Measurements from ENCODE around the gene TRIM65. TPM values are rescaled to one million over a fixed set of nuclear protein-coding genes. Genes with fewer than 3 reads are reported as not detected.
"Not testable (repeated sequence)": the region's sequence is repeated elsewhere in the genome, so short reads cannot be mapped to it uniquely, and the experiment has no call there.

TRIM65 gene
- polyA plus RNA-seq, 1 donor from 2014 or later: 1.5 TPM

DNA sequence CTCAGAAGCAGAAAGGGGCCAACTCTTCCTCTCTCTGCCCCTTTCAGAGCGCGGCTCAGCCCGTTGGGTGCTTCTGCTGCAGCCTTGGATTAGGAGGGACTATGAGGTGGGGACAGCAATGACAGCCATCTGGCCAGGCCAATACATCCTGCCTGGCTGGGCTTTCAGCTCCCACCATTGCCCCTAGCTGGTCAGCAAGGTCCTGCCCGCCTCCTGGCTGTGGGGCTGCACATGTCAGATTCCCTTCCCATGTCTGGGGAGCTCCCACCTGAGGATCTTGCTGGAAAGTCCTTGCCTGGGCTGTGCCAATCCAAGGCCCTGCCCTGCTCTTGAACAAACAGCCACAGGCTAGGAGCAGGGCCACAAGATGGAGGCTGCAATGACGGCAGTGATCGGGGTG is 8.3 kb downstream of the TRIM65 start:
- H3K79me2 ChIP-seq (replicated peaks; ENCODE audit: insufficient read depth, low read length): no peaks in the 10 kb centered on the region
- H3F3A ChIP-seq (ENCODE audit: insufficient read depth, low read length, poor library complexity, severe bottlenecking): no peaks in the 10 kb centered on the region
- H2AFZ ChIP-seq (ENCODE audit: low read depth, low read length): no peak overlapping the region
- no peak overlapping the region for H3K27ac ChIP-seq (ENCODE audit: low read length)
- no peaks in the 10 kb centered on the region for H3K36me3 ChIP-seq (ENCODE audit: insufficient read depth, low read length)
- TF ChIP-seq RAD21 (conservative IDR thresholded peaks at IDR 0.05) (no peak), EP300 (conservative IDR thresholded peaks at IDR 0.05; ENCODE audit: poor library complexity, severe bottlenecking) (no peak), TAF1 (IDR thresholded peaks at IDR 0.05; ENCODE audit: low read depth) (no peak), EZH2 (IDR thresholded peaks at IDR 0.05; ENCODE audit: borderline replicate concordance, insufficient read depth, low read length, poor library complexity, severe bottlenecking) (no peak), SMC3 (conservative IDR thresholded peaks at IDR 0.05; ENCODE audit: poor library complexity) (no peak), POLR2AphosphoS5 (IDR thresholded peaks at IDR 0.05) (no peak), MXI1 (conservative IDR thresholded peaks at IDR 0.05; ENCODE audit: poor library complexity, severe bottlenecking) (no peak)
- TF ChIP-seq, protein P1, sequence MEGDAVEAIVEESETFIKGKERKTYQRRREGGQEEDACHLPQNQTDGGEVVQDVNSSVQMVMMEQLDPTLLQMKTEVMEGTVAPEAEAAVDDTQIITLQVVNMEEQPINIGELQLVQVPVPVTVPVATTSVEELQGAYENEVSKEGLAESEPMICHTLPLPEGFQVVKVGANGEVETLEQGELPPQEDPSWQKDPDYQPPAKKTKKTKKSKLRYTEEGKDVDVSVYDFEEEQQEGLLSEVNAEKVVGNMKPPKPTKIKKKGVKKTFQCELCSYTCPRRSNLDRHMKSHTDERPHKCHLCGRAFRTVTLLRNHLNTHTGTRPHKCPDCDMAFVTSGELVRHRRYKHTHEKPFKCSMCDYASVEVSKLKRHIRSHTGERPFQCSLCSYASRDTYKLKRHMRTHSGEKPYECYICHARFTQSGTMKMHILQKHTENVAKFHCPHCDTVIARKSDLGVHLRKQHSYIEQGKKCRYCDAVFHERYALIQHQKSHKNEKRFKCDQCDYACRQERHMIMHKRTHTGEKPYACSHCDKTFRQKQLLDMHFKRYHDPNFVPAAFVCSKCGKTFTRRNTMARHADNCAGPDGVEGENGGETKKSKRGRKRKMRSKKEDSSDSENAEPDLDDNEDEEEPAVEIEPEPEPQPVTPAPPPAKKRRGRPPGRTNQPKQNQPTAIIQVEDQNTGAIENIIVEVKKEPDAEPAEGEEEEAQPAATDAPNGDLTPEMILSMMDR (IDR thresholded peaks at IDR 0.05; ENCODE audit: poor library complexity, severe bottlenecking): no peak
- TF ChIP-seq, protein P2, sequence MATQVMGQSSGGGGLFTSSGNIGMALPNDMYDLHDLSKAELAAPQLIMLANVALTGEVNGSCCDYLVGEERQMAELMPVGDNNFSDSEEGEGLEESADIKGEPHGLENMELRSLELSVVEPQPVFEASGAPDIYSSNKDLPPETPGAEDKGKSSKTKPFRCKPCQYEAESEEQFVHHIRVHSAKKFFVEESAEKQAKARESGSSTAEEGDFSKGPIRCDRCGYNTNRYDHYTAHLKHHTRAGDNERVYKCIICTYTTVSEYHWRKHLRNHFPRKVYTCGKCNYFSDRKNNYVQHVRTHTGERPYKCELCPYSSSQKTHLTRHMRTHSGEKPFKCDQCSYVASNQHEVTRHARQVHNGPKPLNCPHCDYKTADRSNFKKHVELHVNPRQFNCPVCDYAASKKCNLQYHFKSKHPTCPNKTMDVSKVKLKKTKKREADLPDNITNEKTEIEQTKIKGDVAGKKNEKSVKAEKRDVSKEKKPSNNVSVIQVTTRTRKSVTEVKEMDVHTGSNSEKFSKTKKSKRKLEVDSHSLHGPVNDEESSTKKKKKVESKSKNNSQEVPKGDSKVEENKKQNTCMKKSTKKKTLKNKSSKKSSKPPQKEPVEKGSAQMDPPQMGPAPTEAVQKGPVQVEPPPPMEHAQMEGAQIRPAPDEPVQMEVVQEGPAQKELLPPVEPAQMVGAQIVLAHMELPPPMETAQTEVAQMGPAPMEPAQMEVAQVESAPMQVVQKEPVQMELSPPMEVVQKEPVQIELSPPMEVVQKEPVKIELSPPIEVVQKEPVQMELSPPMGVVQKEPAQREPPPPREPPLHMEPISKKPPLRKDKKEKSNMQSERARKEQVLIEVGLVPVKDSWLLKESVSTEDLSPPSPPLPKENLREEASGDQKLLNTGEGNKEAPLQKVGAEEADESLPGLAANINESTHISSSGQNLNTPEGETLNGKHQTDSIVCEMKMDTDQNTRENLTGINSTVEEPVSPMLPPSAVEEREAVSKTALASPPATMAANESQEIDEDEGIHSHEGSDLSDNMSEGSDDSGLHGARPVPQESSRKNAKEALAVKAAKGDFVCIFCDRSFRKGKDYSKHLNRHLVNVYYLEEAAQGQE (IDR thresholded peaks at IDR 0.05; ENCODE audit: borderline replicate concordance): no peak
- no peaks in the 10 kb centered on the region for H3K9me3 ChIP-seq (ENCODE audit: low read length)
- no peaks in the 10 kb centered on the region for H4K20me1 ChIP-seq (ENCODE audit: insufficient read depth)
- H3K4me3 ChIP-seq (ENCODE audit: low read length): no peak overlapping the region
- no peaks in the 10 kb centered on the region for H3K9me2 ChIP-seq (ENCODE audit: insufficient read depth, low read length)
- H3K9ac ChIP-seq (ENCODE audit: low read length): no peak overlapping the region
- no peaks in the 10 kb centered on the region for H3K27me3 ChIP-seq (ENCODE audit: insufficient read depth, low read depth, low read length)
- no peak overlapping the region for H3K4me2 ChIP-seq (ENCODE audit: low read length)

DNA sequence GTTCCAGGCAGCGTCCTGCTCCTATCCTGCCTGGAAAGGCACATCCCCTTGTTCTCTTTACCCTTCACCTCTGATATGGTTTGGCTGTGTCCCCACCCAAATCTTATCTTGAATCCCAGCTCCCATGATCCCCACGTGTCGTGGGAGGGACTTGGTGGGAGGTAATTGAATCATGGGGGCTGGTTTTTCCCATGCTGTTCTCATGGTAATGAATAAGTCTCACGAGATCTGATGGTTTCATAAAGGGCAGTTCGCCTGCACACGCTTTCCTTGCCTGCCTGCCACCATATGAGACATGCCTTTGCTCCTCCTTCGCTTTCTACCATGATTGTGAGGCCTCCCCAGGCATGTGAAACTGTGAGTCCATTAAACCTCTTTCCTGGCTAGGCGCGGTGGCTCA is 10.9 kb downstream of the TRIM65 start:
- not testable (repeated sequence) for H3K36me3 ChIP-seq (ENCODE audit: insufficient read depth, low read length); H2AFZ ChIP-seq (ENCODE audit: low read depth, low read length); H3F3A ChIP-seq (ENCODE audit: insufficient read depth, low read length, poor library complexity, severe bottlenecking); H3K27me3 ChIP-seq (ENCODE audit: insufficient read depth, low read depth, low read length); H3K9ac ChIP-seq (ENCODE audit: low read length); H3K9me2 ChIP-seq (ENCODE audit: insufficient read depth, low read length); H3K4me2 ChIP-seq (ENCODE audit: low read length); H3K79me2 ChIP-seq (replicated peaks; ENCODE audit: insufficient read depth, low read length); H3K27ac ChIP-seq (ENCODE audit: low read length); H4K20me1 ChIP-seq (ENCODE audit: insufficient read depth); H3K9me3 ChIP-seq (ENCODE audit: low read length); H3K4me3 ChIP-seq (ENCODE audit: low read length)

DNA sequence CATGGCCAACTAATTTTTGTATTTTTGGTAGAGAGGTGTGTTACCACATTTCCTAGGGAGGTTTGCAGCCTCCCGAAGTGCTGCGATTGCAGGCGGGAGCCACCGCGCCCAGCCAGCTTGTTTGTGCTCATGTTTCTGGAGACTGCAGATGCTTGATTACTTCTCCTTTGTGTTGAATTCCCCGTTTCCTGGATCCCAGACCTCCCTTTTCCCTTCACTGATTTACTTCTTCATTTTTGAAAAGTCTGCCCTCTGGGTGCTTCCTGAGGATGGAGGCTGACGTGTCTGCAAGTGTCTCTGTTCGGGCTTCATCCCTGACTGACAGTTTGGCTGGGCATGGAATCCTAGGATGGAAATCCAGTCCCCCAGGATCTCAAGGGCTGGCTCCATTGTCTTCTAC is 11.3 kb downstream of the TRIM65 start:
- Histone ChIP-seq H3K9me2 (ENCODE audit: insufficient read depth, low read length) (no peaks in the 10 kb centered on the region), H3K4me2 (ENCODE audit: low read length) (no peak overlapping the region), H3K36me3 (ENCODE audit: insufficient read depth, low read length) (no peaks in the 10 kb centered on the region), H3K9me3 (ENCODE audit: low read length) (no peaks in the 10 kb centered on the region), H3K27ac (ENCODE audit: low read length) (no peak overlapping the region), H3K27me3 (ENCODE audit: insufficient read depth, low read depth, low read length) (peaks cover 3% of the 10 kb centered on the region), H4K20me1 (ENCODE audit: insufficient read depth) (no peaks in the 10 kb centered on the region), H3F3A (ENCODE audit: insufficient read depth, low read length, poor library complexity, severe bottlenecking) (no peaks in the 10 kb centered on the region), H3K4me3 (ENCODE audit: low read length) (no peak overlapping the region), H3K79me2 (replicated peaks; ENCODE audit: insufficient read depth, low read length) (no peaks in the 10 kb centered on the region), H3K9ac (ENCODE audit: low read length) (no peak overlapping the region), H2AFZ (ENCODE audit: low read depth, low read length) (no peak overlapping the region)
- TF ChIP-seq EP300 (conservative IDR thresholded peaks at IDR 0.05; ENCODE audit: poor library complexity, severe bottlenecking): no peak
- TF ChIP-seq POLR2AphosphoS5 (IDR thresholded peaks at IDR 0.05): no peak
- TF ChIP-seq, protein P1 (IDR thresholded peaks at IDR 0.05; ENCODE audit: poor library complexity, severe bottlenecking): no peak
- TF ChIP-seq SMC3 (conservative IDR thresholded peaks at IDR 0.05; ENCODE audit: poor library complexity): no peak
- no peak for TF ChIP-seq RAD21 (conservative IDR thresholded peaks at IDR 0.05)
- no peak for TF ChIP-seq MXI1 (conservative IDR thresholded peaks at IDR 0.05; ENCODE audit: poor library complexity, severe bottlenecking)

Data from neural cell (in vitro differentiated cells).